ENCODE measurements around the gene AMIGO2.

DNA sequence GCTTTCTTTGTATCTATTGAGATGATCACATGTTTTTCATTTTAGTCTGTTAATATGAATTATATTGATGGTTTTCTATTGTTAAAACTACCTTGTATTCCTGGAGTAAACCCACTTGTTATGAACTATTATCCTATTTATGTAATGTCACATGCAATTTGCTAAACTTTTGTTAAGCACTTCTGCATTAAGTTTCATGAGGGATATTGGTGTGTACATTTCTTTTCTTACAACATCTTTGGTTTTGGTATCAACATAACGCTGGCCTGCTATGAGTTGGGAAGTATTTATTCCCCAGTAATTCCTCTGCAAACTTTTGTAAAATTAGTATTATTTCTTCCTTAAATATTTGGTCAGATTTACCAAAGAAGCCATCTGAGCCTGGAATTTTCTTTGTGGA lies 46.5 kb upstream of the AMIGO2 start:
- TF ChIP-seq, protein P1, sequence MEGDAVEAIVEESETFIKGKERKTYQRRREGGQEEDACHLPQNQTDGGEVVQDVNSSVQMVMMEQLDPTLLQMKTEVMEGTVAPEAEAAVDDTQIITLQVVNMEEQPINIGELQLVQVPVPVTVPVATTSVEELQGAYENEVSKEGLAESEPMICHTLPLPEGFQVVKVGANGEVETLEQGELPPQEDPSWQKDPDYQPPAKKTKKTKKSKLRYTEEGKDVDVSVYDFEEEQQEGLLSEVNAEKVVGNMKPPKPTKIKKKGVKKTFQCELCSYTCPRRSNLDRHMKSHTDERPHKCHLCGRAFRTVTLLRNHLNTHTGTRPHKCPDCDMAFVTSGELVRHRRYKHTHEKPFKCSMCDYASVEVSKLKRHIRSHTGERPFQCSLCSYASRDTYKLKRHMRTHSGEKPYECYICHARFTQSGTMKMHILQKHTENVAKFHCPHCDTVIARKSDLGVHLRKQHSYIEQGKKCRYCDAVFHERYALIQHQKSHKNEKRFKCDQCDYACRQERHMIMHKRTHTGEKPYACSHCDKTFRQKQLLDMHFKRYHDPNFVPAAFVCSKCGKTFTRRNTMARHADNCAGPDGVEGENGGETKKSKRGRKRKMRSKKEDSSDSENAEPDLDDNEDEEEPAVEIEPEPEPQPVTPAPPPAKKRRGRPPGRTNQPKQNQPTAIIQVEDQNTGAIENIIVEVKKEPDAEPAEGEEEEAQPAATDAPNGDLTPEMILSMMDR (IDR thresholded peaks at IDR 0.05), result no peak
- no peak for TF ChIP-seq POLR2A (IDR thresholded peaks at IDR 0.05)
